NCI-H2081 (cell line): ENCODE measurements around the gene HMGN1.

Source experiments
- DNase-seq, 2 experiments: peaks; one replicate each; lab custom pipeline; 2025; lab: John Stamatoyannopoulos, UW

The HMGN1 gene

DNA sequence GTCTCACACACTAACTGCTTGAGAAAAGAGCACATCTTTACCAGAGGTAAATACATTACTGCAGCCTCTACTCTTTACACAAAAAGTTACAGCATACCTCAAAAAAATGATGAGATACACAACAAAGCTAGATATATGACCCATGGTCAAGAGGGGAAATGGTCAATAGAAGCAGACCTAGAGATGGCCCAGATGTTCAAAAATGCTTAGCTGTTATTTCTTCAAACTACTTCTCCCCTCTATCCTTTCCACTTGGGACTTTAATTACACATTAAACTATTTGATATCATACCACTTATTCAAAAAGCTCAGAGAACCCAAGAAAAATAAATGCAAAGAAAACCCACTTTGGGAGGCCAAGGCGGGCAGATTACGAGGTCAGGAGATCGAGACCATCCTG, 48.3 kb downstream of the HMGN1 start:
- DNase-seq: no peak

- DNase-seq: no peak
Measured at GRCh38 chr21:39296891-39297290, 52.0 kb downstream of the HMGN1 start.
